ENCODE measurements around the gene IFI27.

GRCh38 chr14:94103554-94104150 lies 6.9 kb upstream of the IFI27 start:
- no peak for TF ChIP-seq CTCF (IDR thresholded peaks at IDR 0.05)
- TF ChIP-seq POLR2A (IDR thresholded peaks at IDR 0.05): no peak
- TF ChIP-seq POLR2AphosphoS5 (IDR thresholded peaks at IDR 0.05): no peak
- TF ChIP-seq EP300 (IDR thresholded peaks at IDR 0.05): no peak

Measured in gastroesophageal sphincter (tissue), 3 donors.